ENCODE data around the gene APOBEC4.

DNA sequence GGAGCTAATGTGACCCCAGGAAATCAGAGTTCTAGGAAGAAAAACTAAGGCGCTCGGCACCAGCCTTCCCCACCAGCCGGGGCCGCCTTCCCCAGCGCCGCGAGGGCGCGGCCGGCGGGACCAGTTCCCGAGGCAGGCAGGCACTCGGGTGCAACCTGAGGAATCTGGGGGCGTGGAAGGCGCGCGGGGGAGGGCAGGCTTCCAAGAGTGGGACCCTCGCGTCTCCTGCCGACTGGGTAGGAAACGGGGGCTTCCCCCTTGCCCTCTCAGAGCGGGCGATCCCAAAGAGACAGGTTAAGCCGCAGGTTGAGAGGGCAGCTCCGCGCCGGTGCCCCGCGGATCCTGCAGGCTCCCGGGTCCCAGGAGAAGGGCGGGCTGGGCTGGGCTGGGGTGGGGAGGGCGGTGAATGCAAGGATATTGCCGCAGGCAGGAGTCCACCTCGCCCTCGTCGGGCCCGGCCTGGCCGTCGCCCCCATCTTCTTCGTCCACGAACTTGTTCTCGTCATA, 18.0 kb downstream of the APOBEC4 start:
- TF ChIP-seq, protein P1, sequence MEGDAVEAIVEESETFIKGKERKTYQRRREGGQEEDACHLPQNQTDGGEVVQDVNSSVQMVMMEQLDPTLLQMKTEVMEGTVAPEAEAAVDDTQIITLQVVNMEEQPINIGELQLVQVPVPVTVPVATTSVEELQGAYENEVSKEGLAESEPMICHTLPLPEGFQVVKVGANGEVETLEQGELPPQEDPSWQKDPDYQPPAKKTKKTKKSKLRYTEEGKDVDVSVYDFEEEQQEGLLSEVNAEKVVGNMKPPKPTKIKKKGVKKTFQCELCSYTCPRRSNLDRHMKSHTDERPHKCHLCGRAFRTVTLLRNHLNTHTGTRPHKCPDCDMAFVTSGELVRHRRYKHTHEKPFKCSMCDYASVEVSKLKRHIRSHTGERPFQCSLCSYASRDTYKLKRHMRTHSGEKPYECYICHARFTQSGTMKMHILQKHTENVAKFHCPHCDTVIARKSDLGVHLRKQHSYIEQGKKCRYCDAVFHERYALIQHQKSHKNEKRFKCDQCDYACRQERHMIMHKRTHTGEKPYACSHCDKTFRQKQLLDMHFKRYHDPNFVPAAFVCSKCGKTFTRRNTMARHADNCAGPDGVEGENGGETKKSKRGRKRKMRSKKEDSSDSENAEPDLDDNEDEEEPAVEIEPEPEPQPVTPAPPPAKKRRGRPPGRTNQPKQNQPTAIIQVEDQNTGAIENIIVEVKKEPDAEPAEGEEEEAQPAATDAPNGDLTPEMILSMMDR (IDR thresholded peaks at IDR 0.05), result no peak
- no peak for TF ChIP-seq POLR2A (IDR thresholded peaks at IDR 0.05)

Measured in stomach (tissue), 4 donors.